Endothelial cell of umbilical vein (primary cell): ENCODE data around the gene POLN. TPM values are rescaled to one million over a fixed set of nuclear protein-coding genes. Genes with fewer than 3 reads are reported as not detected.

ENCODE experiments used
- BruUV-seq: library from RNA; stranded (reverse); fragments of 400-500 nt; replicated peaks from 2 replicates; lab custom pipeline; 2021; lab: Mats Ljungman, UMichigan
- CTCF ChIA-PET: fragments of 300-600, 350-600 bp; sonication (Branson Sonifier 250); formaldehyde crosslinking; loops from one replicate; lab custom pipeline; 2021; ENCODE audit warnings: antibody characterized with exemption, inconsistent platforms; lab: Charles Lee
- POLR2A ChIA-PET: fragments of 300-600, 350-600 bp; sonication (Branson Sonifier 250); formaldehyde crosslinking; loops from one replicate; lab custom pipeline; 2021; ENCODE audit warnings: antibody characterized with exemption, inconsistent platforms; lab: Charles Lee
- DNase-seq: peaks from one replicate; pipeline ENCODE4 v3.0.0-alpha.2; 2011; ENCODE audit warnings: low read depth, low spot score
- FAIRE-seq: peaks from 2 replicates; lab custom pipeline; 2011; peaks lifted over from hg19 to GRCh38; lab: Jason Lieb, UNC
- H2AFZ ChIP-seq: 2 replicates; pipeline ENCODE4 v1.6.0; 2012; ENCODE audit warnings: low read depth, low read length, control low read depth, inconsistent platforms
- H3K27ac ChIP-seq: 2 replicates; pipeline ENCODE4 v1.5.1; 2011; ENCODE audit warnings: low read depth, mild to moderate bottlenecking, control low read depth, low read length, moderate library complexity; ENCODE audit not compliant: insufficient read depth
- H3K27me3 ChIP-seq, 2 experiments: 2 replicates each; pipeline versions ENCODE4 v1.6.0 to v1.6.1; 2011; ENCODE audit warnings: low read length in 2 of 2, mixed read lengths in 1 of 2; ENCODE audit not compliant: control insufficient read depth in 2 of 2, insufficient read depth in 2 of 2
- H3K36me3 ChIP-seq, 2 experiments: 2 replicates in 1 of 2; 3 replicates in 1 of 2; pipeline ENCODE4 v1.5.1; 2011; ENCODE audit warnings: low read length in 2 of 2, mild to moderate bottlenecking in 1 of 2, moderate library complexity in 1 of 2; ENCODE audit not compliant: control insufficient read depth in 2 of 2, insufficient read depth in 2 of 2; ENCODE audit errors: extremely low read depth in 1 of 2
- H3K4me1 ChIP-seq: 3 replicates; pipeline ENCODE4 v1.5.1; 2011; ENCODE audit warnings: mild to moderate bottlenecking, low read length; ENCODE audit not compliant: control insufficient read depth, insufficient read depth; ENCODE audit errors: extremely low read depth
- H3K4me2 ChIP-seq: 2 replicates; pipeline ENCODE4 v1.6.1; 2011; ENCODE audit warnings: low read length, control low read depth, mixed read lengths; ENCODE audit not compliant: insufficient read depth
- H3K4me3 ChIP-seq, 3 experiments: fragments of 200-600 bp in 1 of 3; sonication (generic), shearing (Covaris generic) in 1 of 3; replicated peaks in 1 of 3; 2 replicates each; pipeline ENCODE4 v1.5.1; 2011 to 2016; ENCODE audit warnings: control low read depth in 3 of 3, low read length in 3 of 3, mild to moderate bottlenecking in 2 of 3, inconsistent platforms in 1 of 3, low read depth in 1 of 3, moderate library complexity in 1 of 3; ENCODE audit not compliant: insufficient read depth in 1 of 3
- H3K79me2 ChIP-seq: 2 replicates; pipeline ENCODE4 v1.6.0; 2012; ENCODE audit warnings: low read length, inconsistent platforms; ENCODE audit not compliant: control insufficient read depth, insufficient read depth
- H3K9ac ChIP-seq: replicated peaks from 2 replicates; pipeline ENCODE3; 2011; ENCODE audit warnings: low read length, control low read depth; ENCODE audit not compliant: insufficient read depth; ENCODE audit errors: extremely low read depth
- H3K9me1 ChIP-seq: replicated peaks from 3 replicates; pipeline ENCODE4 v1.6.0; 2011; ENCODE audit warnings: mild to moderate bottlenecking, low read length; ENCODE audit not compliant: control insufficient read depth, insufficient read depth; ENCODE audit errors: extremely low read depth
- H3K9me3 ChIP-seq: replicated peaks from 2 replicates; pipeline ENCODE4 v1.5.1; 2012; ENCODE audit warnings: low read length, inconsistent platforms; ENCODE audit not compliant: control insufficient read depth, insufficient read depth
- H4K20me1 ChIP-seq: replicated peaks from 2 replicates; pipeline ENCODE3; 2011; ENCODE audit warnings: mild to moderate bottlenecking, low read length; ENCODE audit not compliant: control insufficient read depth, insufficient read depth; ENCODE audit errors: extremely low read depth
- EZH2 ChIP-seq: IDR thresholded peaks from 2 replicates; pipeline ENCODE4 v1.6.1; 2012; ENCODE audit warnings: borderline replicate concordance, low read depth, mild to moderate bottlenecking, moderate library complexity, low read length, inconsistent platforms; ENCODE audit not compliant: severe bottlenecking
- FOS ChIP-seq: IDR thresholded peaks from 2 replicates; pipeline ENCODE4 v1.6.1; 2011; ENCODE audit warnings: mild to moderate bottlenecking, low read length, moderate library complexity, borderline replicate concordance; ENCODE audit not compliant: insufficient read depth
- GATA2 ChIP-seq: IDR thresholded peaks from 2 replicates; pipeline ENCODE4 v1.7.0; 2011; ENCODE audit warnings: low read depth, mild to moderate bottlenecking, moderate library complexity, mixed read lengths, low read length; ENCODE audit not compliant: insufficient read length, insufficient read depth
- JUN ChIP-seq: IDR thresholded peaks from 2 replicates; pipeline ENCODE4 v1.6.1; 2011; ENCODE audit warnings: borderline replicate concordance, low read depth; ENCODE audit not compliant: insufficient read length, insufficient read depth
- MYC ChIP-seq: IDR thresholded peaks from one replicate; pipeline ENCODE4 v1.6.1; 2011; ENCODE audit warnings: mild to moderate bottlenecking, low read depth, low read length
- POLR2A ChIP-seq: IDR thresholded peaks from 2 replicates; pipeline ENCODE4 v1.6.1; 2012; ENCODE audit warnings: low read depth, mild to moderate bottlenecking, control low read depth, low read length
- POLR2AphosphoS5 ChIP-seq: IDR thresholded peaks from 2 replicates; pipeline ENCODE4 v1.6.1; 2012; ENCODE audit warnings: low read depth, mild to moderate bottlenecking, control low read depth, low read length, moderate library complexity; ENCODE audit not compliant: insufficient read depth
- dilution Hi-C: fragments of 300-500 bp; cut with MboI; formaldehyde crosslinking; loops from one replicate; pipeline ENCODE4 v1.15.0; 2019; ENCODE audit warnings: low sequenced_read_pairs; ENCODE audit not compliant: extremely low pct_ligation_motif_present
- intact Hi-C: fragments of 100-400 bp; cut with micrococcal nuclease; formaldehyde crosslinking; loops from one replicate; pipeline ENCODE4 v1.10.0; 2022
- polyA plus RNA-seq, 4 experiments: library from polyadenylated mRNA; depleted of rRNA in 3 of 4; stranded (reverse) in 3 of 4; unstranded in 1 of 4; fragments of >200 nt; gene quantifications; 2 replicates each; pipeline versions ENCODE4 v1.2.1 to v1.2.3, GENCODE V29; 2011 to 2012; ENCODE audit warnings: missing spikeins in 1 of 4
- total RNA-seq: library from RNA; stranded (reverse); gene quantifications from 2 replicates; pipeline ENCODE4 v1.2.3, GENCODE V29; 2021
- TF ChIP-seq, protein P1 (sequence below): IDR thresholded peaks from 2 replicates; pipeline ENCODE4 v1.6.1; 2011; ENCODE audit not compliant: insufficient read depth, insufficient read length
- TF ChIP-seq, protein P2 (sequence below), 2 donors: IDR thresholded peaks; 1 replicate in 1 of 2; 2 replicates in 1 of 2; pipeline ENCODE4 v1.5.1; 2011; ENCODE audit warnings: low read length in 2 of 2, mild to moderate bottlenecking in 2 of 2, moderate library complexity in 2 of 2, control low read depth in 1 of 2, inconsistent platforms in 1 of 2, low read depth in 1 of 2; ENCODE audit not compliant: insufficient read depth in 1 of 2; ENCODE audit errors: extremely low read depth in 1 of 2

The POLN gene
- total and polyA plus RNA-seq, 2 donors (not counting 3 experiments of a cell fraction or from before 2014, with no cell fraction given), result 1.3 to 4.2 TPM

DNA sequence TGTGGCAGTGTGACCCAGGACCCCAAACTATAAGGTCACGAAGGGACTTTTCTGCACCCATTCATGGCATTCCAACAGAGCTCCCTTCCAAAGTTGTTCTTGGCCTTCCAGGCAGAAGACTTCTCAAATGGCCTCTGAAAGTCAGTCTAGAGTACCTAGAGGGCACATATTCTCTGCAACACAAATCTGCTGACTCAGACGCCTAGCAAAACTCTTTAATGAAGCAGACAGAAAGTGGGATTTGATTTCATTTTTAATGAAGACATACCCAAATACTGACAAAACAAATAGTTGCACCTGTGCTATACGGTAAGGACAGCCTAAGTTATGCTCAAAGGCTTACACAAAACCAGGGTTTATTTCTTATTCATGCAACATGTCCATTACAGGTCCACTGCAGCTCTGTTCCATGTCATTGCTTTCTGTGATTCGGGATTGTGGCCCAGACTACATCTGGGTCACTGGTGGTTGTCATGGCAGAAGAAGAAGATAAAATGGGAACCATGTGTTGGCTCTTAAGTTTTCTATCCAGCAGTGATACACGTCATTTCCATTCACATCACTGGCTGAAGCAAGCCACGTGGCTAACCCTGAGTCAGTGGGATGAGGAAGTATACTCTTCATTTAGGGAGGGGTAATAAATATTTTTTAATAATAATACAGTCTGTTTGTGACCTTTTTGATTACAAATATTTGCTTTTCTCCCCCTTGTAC, 125.1 kb downstream of the POLN start:
- no peak overlapping the region for H3K4me2 ChIP-seq
- H3K4me3 ChIP-seq, result no peak overlapping the region
- TF ChIP-seq GATA2, result no peak
- TF ChIP-seq, protein P1, sequence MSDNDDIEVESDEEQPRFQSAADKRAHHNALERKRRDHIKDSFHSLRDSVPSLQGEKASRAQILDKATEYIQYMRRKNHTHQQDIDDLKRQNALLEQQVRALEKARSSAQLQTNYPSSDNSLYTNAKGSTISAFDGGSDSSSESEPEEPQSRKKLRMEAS, result no peak
- no peak for TF ChIP-seq POLR2AphosphoS5
- TF ChIP-seq EZH2, result no peak
- no peak for TF ChIP-seq JUN
- TF ChIP-seq POLR2A, result no peak
- TF ChIP-seq, protein P2, sequence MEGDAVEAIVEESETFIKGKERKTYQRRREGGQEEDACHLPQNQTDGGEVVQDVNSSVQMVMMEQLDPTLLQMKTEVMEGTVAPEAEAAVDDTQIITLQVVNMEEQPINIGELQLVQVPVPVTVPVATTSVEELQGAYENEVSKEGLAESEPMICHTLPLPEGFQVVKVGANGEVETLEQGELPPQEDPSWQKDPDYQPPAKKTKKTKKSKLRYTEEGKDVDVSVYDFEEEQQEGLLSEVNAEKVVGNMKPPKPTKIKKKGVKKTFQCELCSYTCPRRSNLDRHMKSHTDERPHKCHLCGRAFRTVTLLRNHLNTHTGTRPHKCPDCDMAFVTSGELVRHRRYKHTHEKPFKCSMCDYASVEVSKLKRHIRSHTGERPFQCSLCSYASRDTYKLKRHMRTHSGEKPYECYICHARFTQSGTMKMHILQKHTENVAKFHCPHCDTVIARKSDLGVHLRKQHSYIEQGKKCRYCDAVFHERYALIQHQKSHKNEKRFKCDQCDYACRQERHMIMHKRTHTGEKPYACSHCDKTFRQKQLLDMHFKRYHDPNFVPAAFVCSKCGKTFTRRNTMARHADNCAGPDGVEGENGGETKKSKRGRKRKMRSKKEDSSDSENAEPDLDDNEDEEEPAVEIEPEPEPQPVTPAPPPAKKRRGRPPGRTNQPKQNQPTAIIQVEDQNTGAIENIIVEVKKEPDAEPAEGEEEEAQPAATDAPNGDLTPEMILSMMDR (IDR thresholded peaks at IDR 0.05; ENCODE audit: extremely low read depth in 1 of 2, insufficient read depth in 1 of 2, low read depth in 1 of 2, low read length in 2 of 2), result no peak
- TF ChIP-seq MYC, result no peak
- no peak for TF ChIP-seq FOS
- H3K9me3 ChIP-seq, result no peaks in the 10 kb centered on the region
- H3K4me1 ChIP-seq, result no peaks in the 10 kb centered on the region
- no peak overlapping the region for H3K9ac ChIP-seq
- no peak for DNase-seq
- H3K27me3 ChIP-seq, result no peaks in the 10 kb centered on the region
- no peaks in the 10 kb centered on the region for H4K20me1 ChIP-seq
- H3K27ac ChIP-seq, result no peak overlapping the region
- no peak overlapping the region for H2AFZ ChIP-seq
- H3K36me3 ChIP-seq, result no peaks in the 10 kb centered on the region
- H3K79me2 ChIP-seq, result no peaks in the 10 kb centered on the region
- POLR2A ChIA-PET, result no interaction called here
- intact Hi-C loops (no loop called here), dilution Hi-C loops (no loop called here)
- no TSS peak for BruUV-seq
- H3K9me1 ChIP-seq, result no peaks in the 10 kb centered on the region
- CTCF ChIA-PET, result interaction anchor here (1.3 kb wide), 1 partner anchor 16 kb away, joined by 4 read pairs; no protein-coding TSS in a partner anchor
- FAIRE-seq, result no peak
